Gastrocnemius medialis (tissue), 4 donors: Measurements from ENCODE around the gene SIPA1L2. TPM values are rescaled to one million over a fixed set of nuclear protein-coding genes. Genes with fewer than 3 reads are reported as not detected.

Experiments
- ATAC-seq, 2 donors: fragments of 150-250 bp; one replicate each; pipeline ENCODE4 v1.9.1; 2016
- DNase-seq, 2 donors: peaks; one replicate each; pipeline ENCODE4 v3.0.0-alpha.2; 2019
- H3K27ac ChIP-seq, 4 donors: fragments of 200-600 bp; sonication (generic); 1 replicate in 1 of 4; 2 replicates in 3 of 4; pipeline ENCODE4 v1.5.1; 2016 to 2018; ENCODE audit warnings: mild to moderate bottlenecking in 2 of 4, moderate library complexity in 1 of 4
- H3K27me3 ChIP-seq, 3 donors: fragments of 200-600 bp; sonication (generic) in 2 of 3; 1 replicate in 1 of 3; 2 replicates in 2 of 3; pipeline versions ENCODE4 v1.5.1 to v1.6.0; 2016 to 2019; ENCODE audit warnings: mild to moderate bottlenecking in 1 of 3, moderate library complexity in 1 of 3
- H3K36me3 ChIP-seq, 2 donors: fragments of 200-600 bp; sonication (generic) in 1 of 2; one replicate each; pipeline ENCODE4 v1.5.1; 2017 to 2018
- H3K4me1 ChIP-seq, 2 donors: fragments of 200-600 bp; sonication (generic) in 1 of 2; one replicate each; pipeline ENCODE4 v1.5.1; 2016 to 2017; ENCODE audit warnings: mild to moderate bottlenecking in 2 of 2
- H3K4me3 ChIP-seq, 4 donors: fragments of 200-600 bp; sonication (generic) in 3 of 4; 1 replicate in 1 of 4; 2 replicates in 3 of 4; pipeline ENCODE4 v1.5.1; 2016 to 2019; ENCODE audit warnings: mild to moderate bottlenecking in 2 of 4
- H3K9me3 ChIP-seq, 3 donors: fragments of 200-600 bp; sonication (generic) in 2 of 3; 1 replicate in 1 of 3; 2 replicates in 2 of 3; pipeline ENCODE4 v1.5.1; 2016 to 2019
- POLR2A ChIP-seq, 2 donors: fragments of 450-650 bp; IDR thresholded peaks; one replicate each; pipeline ENCODE4 v1.6.1; 2017; ENCODE audit warnings: antibody characterized with exemption in 2 of 2, mild to moderate bottlenecking in 2 of 2, moderate library complexity in 2 of 2
- in situ Hi-C, 4 donors: fragments of 200-750 bp; cut with MboI; loops; one replicate each; pipeline versions ENCODE4 v1.15.0 to v1.8.0; 2017; ENCODE audit warnings: low sequenced_read_pairs in 4 of 4
- intact Hi-C: fragments of 100-400 bp; cut with DNase I; formaldehyde crosslinking; loops from one replicate; pipeline ENCODE4 v1.15.1; 2023; ENCODE audit warnings: low total_unique reads
- total RNA-seq, 4 donors: library from RNA; depleted of rRNA; stranded (reverse); fragments of >200 nt; gene quantifications; one replicate each; pipeline versions ENCODE4 v1.1.0 to v1.2.3, GENCODE V29; 2016
- TF ChIP-seq, protein P1 (sequence below), 5 experiments: fragments of 450-650 bp in 3 of 5; fragments of 200-600 bp in 2 of 5; sonication (generic) in 2 of 5; IDR thresholded peaks in 4 of 5; conservative IDR thresholded peaks in 1 of 5; 1 replicate in 4 of 5; 2 replicates in 1 of 5; pipeline ENCODE4 v1.5.1; 2016 to 2019; ENCODE audit warnings: antibody characterized with exemption in 5 of 5, mild to moderate bottlenecking in 3 of 5, moderate library complexity in 3 of 5

The SIPA1L2 gene, protein sequence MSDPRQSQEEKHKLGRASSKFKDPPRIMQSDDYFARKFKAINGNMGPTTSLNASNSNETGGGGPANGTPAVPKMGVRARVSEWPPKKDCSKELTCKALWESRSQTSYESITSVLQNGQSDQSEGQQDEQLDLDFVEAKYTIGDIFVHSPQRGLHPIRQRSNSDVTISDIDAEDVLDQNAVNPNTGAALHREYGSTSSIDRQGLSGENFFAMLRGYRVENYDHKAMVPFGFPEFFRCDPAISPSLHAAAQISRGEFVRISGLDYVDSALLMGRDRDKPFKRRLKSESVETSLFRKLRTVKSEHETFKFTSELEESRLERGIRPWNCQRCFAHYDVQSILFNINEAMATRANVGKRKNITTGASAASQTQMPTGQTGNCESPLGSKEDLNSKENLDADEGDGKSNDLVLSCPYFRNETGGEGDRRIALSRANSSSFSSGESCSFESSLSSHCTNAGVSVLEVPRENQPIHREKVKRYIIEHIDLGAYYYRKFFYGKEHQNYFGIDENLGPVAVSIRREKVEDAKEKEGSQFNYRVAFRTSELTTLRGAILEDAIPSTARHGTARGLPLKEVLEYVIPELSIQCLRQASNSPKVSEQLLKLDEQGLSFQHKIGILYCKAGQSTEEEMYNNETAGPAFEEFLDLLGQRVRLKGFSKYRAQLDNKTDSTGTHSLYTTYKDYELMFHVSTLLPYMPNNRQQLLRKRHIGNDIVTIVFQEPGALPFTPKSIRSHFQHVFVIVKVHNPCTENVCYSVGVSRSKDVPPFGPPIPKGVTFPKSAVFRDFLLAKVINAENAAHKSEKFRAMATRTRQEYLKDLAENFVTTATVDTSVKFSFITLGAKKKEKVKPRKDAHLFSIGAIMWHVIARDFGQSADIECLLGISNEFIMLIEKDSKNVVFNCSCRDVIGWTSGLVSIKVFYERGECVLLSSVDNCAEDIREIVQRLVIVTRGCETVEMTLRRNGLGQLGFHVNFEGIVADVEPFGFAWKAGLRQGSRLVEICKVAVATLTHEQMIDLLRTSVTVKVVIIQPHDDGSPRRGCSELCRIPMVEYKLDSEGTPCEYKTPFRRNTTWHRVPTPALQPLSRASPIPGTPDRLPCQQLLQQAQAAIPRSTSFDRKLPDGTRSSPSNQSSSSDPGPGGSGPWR (N-terminal part only)
- 10 to 100 TPM in 1 of 4 donors, 1 to 10 TPM in 3; 3.1 to 22.7 (median 3.9) TPM for total RNA-seq

DNA sequence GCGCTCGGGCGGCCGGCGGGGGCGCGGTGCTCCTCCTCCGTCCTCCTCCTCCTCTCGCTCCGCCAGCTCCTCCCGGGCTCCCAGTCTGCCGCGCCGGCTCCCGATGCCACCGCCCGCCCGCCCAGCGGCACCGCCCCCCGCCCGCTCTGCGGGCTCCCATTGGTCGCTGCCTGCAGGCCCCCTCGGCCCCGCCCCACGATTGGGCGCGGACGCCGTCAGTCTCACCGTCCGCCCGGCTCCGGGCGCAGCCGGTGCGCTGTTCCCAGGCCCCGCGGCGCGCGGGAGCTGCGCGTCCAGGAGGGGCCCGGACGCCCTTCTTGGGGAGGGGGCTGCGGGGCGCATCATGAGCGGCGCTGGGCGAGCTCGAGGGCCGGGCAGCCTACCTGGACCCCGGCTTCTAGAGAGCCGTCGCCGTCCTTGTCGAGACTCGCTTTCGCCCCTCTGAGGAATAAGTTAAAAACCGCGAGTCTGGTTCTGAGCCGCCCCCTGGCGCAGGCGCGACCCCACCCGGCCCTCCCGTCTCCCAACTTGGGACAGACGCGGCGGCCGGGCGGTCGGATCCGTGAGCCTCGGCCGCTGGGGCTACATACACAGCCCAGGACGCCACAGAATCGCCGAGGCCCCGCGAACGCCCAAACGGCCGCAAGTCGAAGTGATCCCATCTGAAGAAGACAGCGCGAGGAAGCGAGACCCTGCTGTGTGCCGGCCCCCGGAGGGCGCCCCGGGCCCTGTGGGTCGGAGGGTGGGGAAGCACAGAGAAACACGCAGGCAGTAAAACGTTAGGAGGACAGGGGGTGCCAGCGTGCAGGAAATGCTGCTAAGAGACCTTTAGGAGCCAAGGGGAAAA, at the start of gene SIPA1L2:
Gene SIPA1L2, minus strand, starts transcription at position 87 of the 847 bp plus-strand sequence. CDS start 114,794 bp downstream, outside the sequence.
- TF ChIP-seq, protein P1, sequence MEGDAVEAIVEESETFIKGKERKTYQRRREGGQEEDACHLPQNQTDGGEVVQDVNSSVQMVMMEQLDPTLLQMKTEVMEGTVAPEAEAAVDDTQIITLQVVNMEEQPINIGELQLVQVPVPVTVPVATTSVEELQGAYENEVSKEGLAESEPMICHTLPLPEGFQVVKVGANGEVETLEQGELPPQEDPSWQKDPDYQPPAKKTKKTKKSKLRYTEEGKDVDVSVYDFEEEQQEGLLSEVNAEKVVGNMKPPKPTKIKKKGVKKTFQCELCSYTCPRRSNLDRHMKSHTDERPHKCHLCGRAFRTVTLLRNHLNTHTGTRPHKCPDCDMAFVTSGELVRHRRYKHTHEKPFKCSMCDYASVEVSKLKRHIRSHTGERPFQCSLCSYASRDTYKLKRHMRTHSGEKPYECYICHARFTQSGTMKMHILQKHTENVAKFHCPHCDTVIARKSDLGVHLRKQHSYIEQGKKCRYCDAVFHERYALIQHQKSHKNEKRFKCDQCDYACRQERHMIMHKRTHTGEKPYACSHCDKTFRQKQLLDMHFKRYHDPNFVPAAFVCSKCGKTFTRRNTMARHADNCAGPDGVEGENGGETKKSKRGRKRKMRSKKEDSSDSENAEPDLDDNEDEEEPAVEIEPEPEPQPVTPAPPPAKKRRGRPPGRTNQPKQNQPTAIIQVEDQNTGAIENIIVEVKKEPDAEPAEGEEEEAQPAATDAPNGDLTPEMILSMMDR (IDR thresholded peaks at IDR 0.05 in 4 of 5, conservative IDR thresholded peaks at IDR 0.05 in 1 of 5), result peak in 4 of 5 experiments; percentile 13 to 53 (median 22)
- peak; percentile 80 to 87 for TF ChIP-seq POLR2A (IDR thresholded peaks at IDR 0.05)
- H3K27me3 ChIP-seq, result no peaks in the 10 kb centered on the region
- ATAC-seq (peak; percentile 85 to 89), DNase-seq (peak; percentile 86 to 92)
- H3K9me3 ChIP-seq, result no peaks in the 10 kb centered on the region
- in situ Hi-C loops, result loop anchor here (10.0 to 25.0 kb wide), 7 partner anchors 332 to 768 kb away; partner anchors contain the start of gene NTPCR (in 2 of the 4)
- peaks cover 9 to 12% of the 10 kb centered on the region in 2 donors for H3K4me1 ChIP-seq
- intact Hi-C loops, result loop anchor here (2.0 to 5.0 kb wide), 8 partner anchors 78 to 612 kb away; partner anchors contain the start of genes MAP10 and NTPCR
- peak within 1 kb of the TSS; percentile 79 to 94 (median 88) for H3K4me3 ChIP-seq
- no peaks in the 10 kb centered on the region for H3K36me3 ChIP-seq
- peak within 1 kb of the TSS; percentile 82 to 93 (median 92) for H3K27ac ChIP-seq

DNA sequence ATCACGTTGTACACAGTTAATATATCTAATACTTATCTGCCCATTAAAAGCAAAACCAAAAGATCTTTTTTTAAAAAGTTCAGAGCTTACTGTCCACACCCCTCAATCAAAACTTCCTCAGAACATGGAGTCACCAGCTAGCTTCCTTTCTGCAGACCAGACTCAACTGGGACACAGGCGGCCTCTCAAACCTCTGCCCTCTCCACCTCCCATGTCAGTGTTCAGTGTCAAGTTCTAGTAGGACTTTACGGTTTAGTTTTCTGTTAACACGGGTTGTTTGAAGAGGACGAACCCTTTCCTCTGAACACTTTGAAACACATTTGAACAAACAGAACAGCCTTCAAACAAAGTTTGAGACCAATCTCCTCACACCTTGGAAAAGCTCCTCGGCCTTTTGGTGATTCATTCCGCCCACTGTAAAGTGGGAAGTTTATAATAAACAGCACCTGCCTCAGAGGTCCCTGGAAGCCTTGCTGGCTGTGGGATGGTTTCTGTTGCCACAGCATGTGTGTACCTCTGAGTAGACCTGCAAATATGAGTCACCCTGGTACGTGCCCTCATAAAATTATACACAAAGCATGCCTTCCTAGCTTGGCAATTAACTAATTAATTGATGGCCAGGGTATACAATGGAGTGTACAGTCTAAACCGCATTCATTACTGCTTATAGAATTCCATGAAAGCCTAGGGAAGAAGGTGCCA, 48.4 kb upstream of the SIPA1L2 start:
- Histone ChIP-seq H3K27ac (no peak overlapping the region), H3K9me3 (no peaks in the 10 kb centered on the region), H3K27me3 (no peaks in the 10 kb centered on the region), H3K36me3 (no peaks in the 10 kb centered on the region), H3K4me3 (no peak overlapping the region), H3K4me1 (no peaks in the 10 kb centered on the region)
- in situ Hi-C loops, result no loop called here
- intact Hi-C loops, result no loop called here
- ATAC-seq (no peak), DNase-seq (no peak)
- TF ChIP-seq POLR2A (IDR thresholded peaks at IDR 0.05), result no peak
- TF ChIP-seq, protein P1 (IDR thresholded peaks at IDR 0.05 in 4 of 5, conservative IDR thresholded peaks at IDR 0.05 in 1 of 5), result no peak

DNA sequence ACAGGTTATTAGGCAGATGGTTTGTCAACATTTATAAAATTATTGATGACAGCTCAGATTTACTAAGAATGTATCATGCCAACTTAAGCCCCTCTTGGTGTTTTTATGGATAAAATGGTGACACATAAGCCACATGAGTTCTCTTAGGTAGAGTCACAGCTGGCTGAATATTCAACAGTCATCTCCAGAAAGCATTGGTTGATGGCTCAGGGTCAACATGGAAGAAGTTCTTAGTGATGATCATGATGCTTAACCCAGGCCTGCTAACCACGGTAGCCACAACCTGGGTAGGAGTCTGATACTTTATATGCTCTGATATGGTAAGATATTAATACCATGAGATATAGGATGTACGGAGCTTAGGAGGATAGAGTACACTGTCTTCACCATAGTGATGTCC, 46.4 kb upstream of the SIPA1L2 start:
- intact Hi-C loops, result no loop called here
- no peak for ATAC-seq
- H3K27ac ChIP-seq, result no peak overlapping the region

More for the DNA sequence above, 46.4 kb upstream of the SIPA1L2 start:
- no peak overlapping the region for H3K4me3 ChIP-seq
- H3K36me3 ChIP-seq, result no peaks in the 10 kb centered on the region
- DNase-seq, result no peak
- no peaks in the 10 kb centered on the region for H3K9me3 ChIP-seq
- H3K27me3 ChIP-seq, result no peaks in the 10 kb centered on the region
- no peak for TF ChIP-seq POLR2A (IDR thresholded peaks at IDR 0.05)
- TF ChIP-seq, protein P1 (IDR thresholded peaks at IDR 0.05 in 4 of 5, conservative IDR thresholded peaks at IDR 0.05 in 1 of 5), result no peak
- in situ Hi-C loops, result no loop called here
- H3K4me1 ChIP-seq, result no peaks in the 10 kb centered on the region
